GM21529 (cell line): Measurements from ENCODE around the gene FAM114A1.

Experiments used
- ATAC-seq: cut with Tn5 transposase; IDR thresholded peaks from one replicate; pipeline ENCODE4 v1.9.1; 2021; ENCODE audit not compliant: unreplicated experiment

FAM114A1 gene

DNA sequence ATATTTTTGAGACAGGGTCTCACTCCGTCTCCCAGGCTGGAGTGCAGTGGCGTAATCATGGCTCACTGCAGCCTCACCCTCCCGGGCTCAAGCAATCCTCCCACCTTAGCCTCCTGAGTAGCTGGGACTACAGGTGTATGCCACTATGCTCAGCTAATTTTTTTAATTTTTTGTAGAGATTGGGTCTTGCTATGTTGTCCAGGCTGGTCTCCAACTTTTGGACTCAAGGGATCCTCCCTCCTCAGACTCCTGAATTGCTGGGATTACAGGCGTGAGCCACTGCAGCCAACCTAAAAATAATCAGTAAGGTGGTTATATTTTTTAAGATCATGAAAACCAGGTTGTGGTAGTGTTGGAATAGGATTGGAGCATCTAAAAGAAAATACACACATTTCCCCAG lies 126.5 kb downstream of the FAM114A1 start:
- no peak for ATAC-seq
